CD14-positive monocyte (primary cell): ENCODE measurements around the gene ARHGDIA. TPM values are rescaled to one million over a fixed set of nuclear protein-coding genes. Genes with fewer than 3 reads are reported as not detected.

Experiments used
- DNase-seq, 3 donors: peaks; one replicate each; pipeline ENCODE4 v3.0.0-alpha.2; 2011 to 2022
- H2AFZ ChIP-seq: 2 replicates; pipeline ENCODE4 v1.6.0; 2012; ENCODE audit warnings: mild to moderate bottlenecking, low read depth, low read length, inconsistent platforms; ENCODE audit not compliant: insufficient read depth, poor library complexity, severe bottlenecking
- H3K27ac ChIP-seq, 2 donors: 1 replicate in 1 of 2; 2 replicates in 1 of 2; pipeline ENCODE4 v1.5.1; 2012 to 2013; ENCODE audit warnings: low read length in 2 of 2, control low read depth in 1 of 2, inconsistent platforms in 1 of 2, low read depth in 1 of 2, mild to moderate bottlenecking in 1 of 2
- H3K27me3 ChIP-seq, 2 donors: one replicate each; pipeline versions ENCODE4 v1.6.0 to v1.6.1; 2011 to 2013; ENCODE audit warnings: low read length in 2 of 2; ENCODE audit not compliant: control insufficient read depth in 2 of 2, insufficient read depth in 2 of 2
- H3K36me3 ChIP-seq, 2 donors: replicated peaks in 1 of 2; 1 replicate in 1 of 2; 2 replicates in 1 of 2; pipeline versions ENCODE4 v1.5.1 to v1.6.1; 2012 to 2013; ENCODE audit warnings: low read length in 2 of 2, control low read depth in 1 of 2, inconsistent platforms in 1 of 2, mild to moderate bottlenecking in 1 of 2; ENCODE audit not compliant: insufficient read depth in 2 of 2, control insufficient read depth in 1 of 2
- H3K4me1 ChIP-seq, 2 donors: 1 replicate in 1 of 2; 2 replicates in 1 of 2; pipeline versions ENCODE4 v1.5.1 to v1.6.1; 2012 to 2013; ENCODE audit warnings: low read length in 2 of 2, control low read depth in 1 of 2, inconsistent platforms in 1 of 2, mild to moderate bottlenecking in 1 of 2, moderate library complexity in 1 of 2; ENCODE audit not compliant: insufficient read depth in 2 of 2, control insufficient read depth in 1 of 2
- H3K4me2 ChIP-seq: replicated peaks from 2 replicates; pipeline ENCODE3; 2012; ENCODE audit warnings: low read length, moderate library complexity, mild to moderate bottlenecking; ENCODE audit not compliant: poor library complexity, severe bottlenecking; ENCODE audit errors: extremely low read depth
- H3K4me3 ChIP-seq, 3 experiments: fragments of 200-600 bp in 1 of 3; sonication (generic) in 1 of 3; replicated peaks in 1 of 3; 1 replicate in 2 of 3; 2 replicates in 1 of 3; pipeline ENCODE4 v1.5.1; 2011 to 2013; ENCODE audit warnings: low read length in 3 of 3, mild to moderate bottlenecking in 3 of 3, control low read depth in 2 of 3, low read depth in 2 of 3, inconsistent platforms in 1 of 3, moderate library complexity in 1 of 3
- H3K79me2 ChIP-seq: 2 replicates; pipeline ENCODE4 v1.6.0; 2012; ENCODE audit warnings: mild to moderate bottlenecking, control low read depth, inconsistent platforms, low read length, moderate library complexity; ENCODE audit not compliant: insufficient read depth
- H3K9ac ChIP-seq: 2 replicates; pipeline ENCODE4 v1.6.0; 2017; ENCODE audit warnings: low read length, mild to moderate bottlenecking; ENCODE audit not compliant: insufficient read depth, poor library complexity, severe bottlenecking
- H3K9me3 ChIP-seq, 2 donors: replicated peaks in 1 of 2; 1 replicate in 1 of 2; 2 replicates in 1 of 2; pipeline versions ENCODE4 v1.5.1 to v1.6.1; 2012 to 2013; ENCODE audit warnings: low read length in 2 of 2, control low read depth in 1 of 2; ENCODE audit not compliant: control insufficient read depth in 1 of 2, insufficient read depth in 1 of 2
- H4K20me1 ChIP-seq: 2 replicates; pipeline ENCODE4 v1.6.0; 2012; ENCODE audit warnings: mild to moderate bottlenecking, low read length, control low read depth, moderate library complexity; ENCODE audit not compliant: insufficient read depth
- H3K27ac Mint-ChIP-seq, 7 donors: one replicate each; pipeline ENCODE4 v1.8.0; 2020; ENCODE audit warnings: mild to moderate bottlenecking in 7 of 7, mixed read lengths in 7 of 7, moderate library complexity in 6 of 7, inconsistent platforms in 2 of 7
- H3K27me3 Mint-ChIP-seq, 3 donors: one replicate each; pipeline ENCODE4 v1.8.0; 2021 to 2022; ENCODE audit warnings: low read depth in 3 of 3, mild to moderate bottlenecking in 3 of 3, mixed read lengths in 3 of 3, moderate library complexity in 3 of 3, inconsistent platforms in 1 of 3
- H3K36me3 Mint-ChIP-seq, 2 donors: one replicate each; pipeline ENCODE4 v1.8.0; 2020; ENCODE audit warnings: mixed read lengths in 2 of 2, inconsistent platforms in 1 of 2, mild to moderate bottlenecking in 1 of 2
- H3K4me1 Mint-ChIP-seq: one replicate; pipeline ENCODE4 v1.8.0; 2020; ENCODE audit warnings: mild to moderate bottlenecking, mixed read lengths
- H3K4me3 Mint-ChIP-seq, 2 donors: one replicate each; pipeline ENCODE4 v1.8.0; 2020; ENCODE audit warnings: mild to moderate bottlenecking in 2 of 2, mixed read lengths in 2 of 2, moderate library complexity in 1 of 2
- H3K9me3 Mint-ChIP-seq, 7 donors: one replicate each; pipeline ENCODE4 v1.8.0; 2020 to 2022; ENCODE audit warnings: mixed read lengths in 7 of 7, mild to moderate bottlenecking in 6 of 7, moderate library complexity in 6 of 7, inconsistent platforms in 2 of 7
- CTCF ChIP-seq: fragments of 200-600 bp; IDR thresholded peaks from one replicate; pipeline ENCODE4 v1.8.0; 2022; ENCODE audit warnings: antibody characterized with exemption, mild to moderate bottlenecking
- WGBS: methylation state at CpG from one replicate; pipeline ENCODE4 v1.1.5; 2013; ENCODE audit warnings: missing lambda C conversion rate; ENCODE audit not compliant: insufficient coverage; 5-methylcytosine and 5-hydroxymethylcytosine counted together
- intact Hi-C, 2 donors: fragments of 100-400 bp; cut with micrococcal nuclease; formaldehyde crosslinking; loops; one replicate each; pipeline versions ENCODE4 v1.15.0 to v1.15.1; 2023
- polyA plus RNA-seq, 3 donors: library from polyadenylated mRNA; depleted of rRNA in 1 of 3; unstranded in 2 of 3; stranded (reverse) in 1 of 3; fragments of 300-500 nt in 2 of 3; fragments of >200 nt in 1 of 3; fragmentation: Illumina TruSeq in 2 of 3; gene quantifications; 1 replicate in 2 of 3; 2 replicates in 1 of 3; pipeline ENCODE4 v1.2.3, GENCODE V29; 2012 to 2021

Gene ARHGDIA
- polyA plus RNA-seq, 3 donors: 86.3 to 477 (median 97.2) TPM

GRCh38 chr17:81845361-81845760 is 25.8 kb downstream of the ARHGDIA start:
- peaks cover 17% of the 10 kb centered on the region for H3K4me1 Mint-ChIP-seq
- no peak for DNase-seq
- Histone ChIP-seq H3K4me3 (no peak overlapping the region), H3K36me3 (peaks cover 62 to 64% of the 10 kb centered on the region in 2 donors), H3K4me1 (peaks cover 12 to 13% of the 10 kb centered on the region in 2 donors), H3K27ac (no peak overlapping the region), H4K20me1 (peaks cover 29% of the 10 kb centered on the region), H3K27me3 (no peaks in the 10 kb centered on the region), H2AFZ (no peak overlapping the region), H3K4me2 (no peak overlapping the region), H3K9me3 (no peaks in the 10 kb centered on the region), H3K79me2 (peaks cover 11% of the 10 kb centered on the region), H3K9ac (no peak overlapping the region)
- H3K36me3 Mint-ChIP-seq: peaks cover 49 to 75% of the 10 kb centered on the region in 2 donors
- peaks cover 0 to 2% (median 0%) of the 10 kb centered on the region in 3 donors for H3K27me3 Mint-ChIP-seq
- intact Hi-C loops: no loop called here
- no peak overlapping the region for H3K4me3 Mint-ChIP-seq
- no peak for TF ChIP-seq CTCF
- H3K27ac Mint-ChIP-seq: peak overlapping the region in 3 of 7 donors; percentile 36 to 60 (median 55)
- WGBS: 95% methylated on average over 10 of the region's 13 CpGs
- H3K9me3 Mint-ChIP-seq: peaks cover 0 to 2% (median 0%) of the 10 kb centered on the region in 7 donors

GRCh38 chr17:81844887-81845286 is 26.2 kb downstream of the ARHGDIA start:
- no peak for TF ChIP-seq CTCF
- Mint-ChIP-seq H3K4me1 (peaks cover 17% of the 10 kb centered on the region), H3K27ac (peak overlapping the region in 4 of 7 donors; percentile 22 to 66 (median 50)), H3K36me3 (peaks cover 49 to 71% of the 10 kb centered on the region in 2 donors), H3K27me3 (peaks cover 0 to 3% (median 0%) of the 10 kb centered on the region in 3 donors), H3K4me3 (peak overlapping the region in 1 of 2 donors; percentile 24), H3K9me3 (peaks cover 0 to 2% (median 0%) of the 10 kb centered on the region in 7 donors)
- peaks cover 12 to 13% of the 10 kb centered on the region in 2 donors for H3K4me1 ChIP-seq
- no peaks in the 10 kb centered on the region for H3K27me3 ChIP-seq
- no peaks in the 10 kb centered on the region for H3K9me3 ChIP-seq
- no peak overlapping the region for H3K4me3 ChIP-seq
- H3K9ac ChIP-seq: no peak overlapping the region
- H4K20me1 ChIP-seq: peaks cover 29% of the 10 kb centered on the region
- 96% methylated on average over 12 of the region's 13 CpGs for WGBS
- intact Hi-C loops: no loop called here
- H2AFZ ChIP-seq: no peak overlapping the region
- no peak for DNase-seq
- peaks cover 61 to 64% of the 10 kb centered on the region in 2 donors for H3K36me3 ChIP-seq
- H3K27ac ChIP-seq: no peak overlapping the region
- H3K4me2 ChIP-seq: no peak overlapping the region
- peaks cover 10% of the 10 kb centered on the region for H3K79me2 ChIP-seq
